NCI-H128 (cell line): ENCODE results near the gene RAP1A.
"Not testable (repeated sequence)": the region's sequence is repeated elsewhere in the genome, so short reads cannot be mapped to it uniquely, and the experiment has no call there.

ENCODE experiments used
- DNase-seq: peaks from one replicate; lab custom pipeline; 2025; ENCODE audit not compliant: unreplicated experiment; lab: John Stamatoyannopoulos, UW

Gene RAP1A

DNA sequence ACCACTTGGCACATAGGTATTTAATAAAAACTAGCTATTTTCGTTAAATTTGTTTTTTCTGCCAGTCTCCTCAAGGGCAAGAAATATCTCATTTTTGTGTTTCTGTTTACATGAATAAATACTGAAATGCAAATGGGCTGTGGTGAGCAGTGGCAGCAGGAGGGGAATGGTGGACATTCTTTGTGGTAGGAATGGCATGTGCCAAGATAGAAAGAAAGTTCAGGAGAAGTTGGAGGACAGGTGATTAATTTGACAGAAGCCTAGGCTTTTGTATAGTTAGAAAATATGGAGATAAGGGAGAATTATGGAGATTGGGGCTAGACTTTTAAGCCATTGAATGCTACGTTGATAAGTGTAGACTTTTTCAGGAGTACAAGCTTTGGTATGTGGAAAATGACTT lies 8.6 kb downstream of the RAP1A start:
- DNase-seq: no peak

DNA sequence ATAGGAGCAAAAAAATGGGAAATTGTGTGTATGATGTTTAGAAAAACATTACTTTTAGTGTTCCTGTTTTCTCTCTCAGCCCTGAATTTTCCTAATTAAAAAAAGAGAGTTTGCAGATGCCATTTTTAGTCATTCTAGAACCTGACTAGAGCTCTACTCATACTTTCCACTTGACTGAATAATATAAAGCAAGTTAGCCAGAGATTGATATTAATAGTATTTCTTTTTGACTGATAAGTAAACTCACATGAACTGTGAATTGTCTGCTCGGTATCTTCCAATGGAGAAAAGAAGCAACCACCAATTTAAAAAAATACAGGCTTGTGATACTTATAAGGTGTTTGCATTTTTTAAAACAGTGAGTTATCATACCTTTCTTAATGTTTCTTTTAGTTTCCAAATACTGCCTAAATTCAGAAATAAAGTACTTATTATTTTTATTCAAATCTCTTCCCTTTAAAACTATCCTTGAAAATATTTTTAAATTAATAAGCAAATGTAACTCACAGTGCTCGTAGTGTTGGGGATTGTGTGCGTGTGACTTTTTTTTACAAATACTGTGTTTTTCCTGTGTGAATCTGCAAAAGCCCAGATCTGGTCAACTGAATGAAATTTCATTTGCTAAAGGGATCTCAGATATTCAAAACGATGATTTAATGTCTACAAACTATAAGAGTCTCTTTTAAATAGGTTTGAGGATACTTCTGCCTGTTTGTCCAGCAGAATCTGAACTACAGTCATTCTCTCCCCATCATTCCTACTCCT lies 9.8 kb downstream of the RAP1A start:
- DNase-seq: no peak

DNA sequence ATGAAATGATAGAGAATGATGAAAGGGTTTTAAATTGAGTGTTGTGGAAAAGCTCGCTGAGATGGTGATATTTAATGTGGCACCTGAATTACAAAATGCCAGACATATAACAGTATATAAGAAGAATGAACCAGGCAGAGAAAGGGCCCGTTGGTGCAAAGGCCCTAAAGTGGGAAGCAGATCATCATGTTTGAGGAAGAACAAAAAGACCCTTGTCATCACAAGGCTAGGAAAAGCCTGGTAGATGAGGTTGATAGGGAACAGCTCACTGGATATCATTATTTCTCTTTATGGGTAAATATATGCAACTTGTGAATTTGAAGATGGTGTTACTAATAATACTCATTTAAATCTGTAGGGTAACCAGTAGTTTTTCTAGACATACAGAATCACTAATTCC lies 11.0 kb downstream of the RAP1A start:
- no peak for DNase-seq

DNA sequence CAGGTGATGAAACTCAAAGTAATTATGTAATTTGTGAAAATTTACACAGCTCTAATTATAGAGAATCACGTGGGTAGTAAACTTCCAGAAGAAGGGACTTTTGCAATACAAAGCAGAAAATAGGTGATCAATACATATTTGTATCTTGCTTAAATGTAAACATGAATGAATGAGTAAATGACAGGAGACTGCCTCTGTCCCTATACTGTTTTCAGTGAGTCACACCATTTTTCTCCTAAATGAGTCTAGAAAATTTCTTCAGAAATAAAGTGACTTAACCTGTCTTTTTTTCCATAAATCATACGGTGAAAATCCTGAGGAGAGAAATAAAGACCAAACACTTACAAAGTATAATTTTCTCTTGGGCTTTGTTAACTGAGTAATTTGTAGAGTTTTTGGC lies 11.9 kb downstream of the RAP1A start:
- DNase-seq: no peak

DNA sequence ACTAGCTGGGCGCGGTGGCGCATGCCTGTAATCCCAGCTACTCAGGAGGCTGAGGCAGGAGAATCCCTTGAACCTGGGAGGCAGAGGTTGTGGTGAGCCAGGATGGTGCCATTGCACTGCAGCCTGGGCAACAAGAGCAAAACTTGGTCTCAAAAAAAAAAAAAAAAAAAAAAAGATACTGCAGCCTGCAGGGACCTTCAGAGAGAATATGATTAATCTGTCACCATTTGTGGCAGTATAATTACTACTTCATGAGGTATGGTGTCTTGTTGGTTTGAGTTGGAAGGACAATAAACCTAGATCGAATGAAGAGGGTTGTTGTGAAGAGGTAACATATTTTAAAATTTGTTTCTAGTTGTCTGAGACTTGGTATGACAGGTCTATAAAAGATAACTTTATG lies 13.2 kb downstream of the RAP1A start:
- DNase-seq: not testable (repeated sequence)

- DNase-seq: no peak
Observed at GRCh38 chr1:111633736-111634247, 14.2 kb downstream of the RAP1A start.

- DNase-seq: no peak
Observed at GRCh38 chr1:111635324-111636009, 15.9 kb downstream of the RAP1A start.

DNA sequence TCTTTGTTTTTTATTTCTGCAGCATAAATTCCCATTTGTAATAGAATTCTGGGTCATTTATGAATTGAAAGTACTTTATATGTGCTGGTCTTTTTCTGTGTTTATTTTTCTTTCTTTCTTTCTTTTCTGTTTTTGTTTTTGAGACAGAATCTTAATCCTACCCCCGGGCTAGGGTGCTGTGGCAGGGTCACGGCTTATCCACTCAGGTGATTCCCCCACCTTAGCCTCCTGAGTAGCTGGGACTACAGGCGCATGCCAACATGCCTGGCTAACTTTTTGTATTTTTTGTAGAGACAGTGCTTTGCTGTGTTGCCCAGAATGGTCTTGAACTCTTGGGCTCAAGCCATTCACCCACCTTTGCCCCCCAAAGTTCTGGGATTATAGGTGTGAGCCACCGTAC lies 18.7 kb downstream of the RAP1A start:
- DNase-seq: no peak

DNA sequence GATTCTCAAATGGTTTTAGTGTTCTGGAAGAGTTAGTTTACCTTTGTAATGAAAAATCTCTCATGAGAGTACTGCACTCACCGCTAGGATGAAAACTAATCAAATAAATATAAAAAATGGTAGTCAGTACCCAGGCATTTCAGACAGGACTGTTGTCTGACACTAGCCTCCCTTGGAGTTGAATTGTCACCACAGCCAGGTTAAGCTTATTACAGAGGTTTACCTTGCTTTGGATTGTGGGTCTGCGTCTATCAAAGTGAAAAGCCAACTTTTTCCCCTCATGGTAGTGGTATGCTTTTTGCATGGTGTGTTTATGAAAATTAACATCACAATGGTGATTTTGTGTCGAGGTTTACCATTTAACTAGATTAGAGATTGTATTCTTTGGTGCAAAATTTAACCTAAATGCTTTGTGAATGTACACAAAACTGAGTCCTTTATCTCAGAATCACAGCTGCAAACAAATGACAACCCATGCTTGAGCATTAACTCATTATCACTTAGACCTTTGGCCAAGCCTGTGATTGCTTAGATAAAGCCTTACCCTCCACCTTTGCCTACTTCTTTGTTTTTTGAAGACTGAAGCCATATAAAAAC lies 20.1 kb downstream of the RAP1A start:
- no peak for DNase-seq

- DNase-seq: no peak
Observed at GRCh38 chr1:111643097-111643496, 23.5 kb downstream of the RAP1A start.

DNA sequence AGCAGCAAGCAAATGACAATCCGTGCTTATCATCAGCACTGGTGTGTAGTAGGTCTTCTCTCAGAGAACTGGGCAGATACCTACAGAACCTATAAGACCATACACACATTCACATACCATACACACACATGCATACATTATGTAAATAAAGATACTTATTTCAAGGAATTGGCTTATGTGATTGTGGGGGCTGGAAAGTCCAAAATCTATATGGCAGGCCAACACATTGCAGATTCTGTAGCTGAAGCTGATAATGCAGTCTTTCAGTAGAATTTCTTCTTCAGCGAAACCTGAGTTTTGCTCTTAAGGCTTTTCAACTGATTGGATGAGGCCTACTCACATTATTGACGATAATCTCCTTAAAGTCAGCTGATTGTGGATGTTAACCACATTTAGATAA lies 24.1 kb downstream of the RAP1A start:
- no peak for DNase-seq

DNA sequence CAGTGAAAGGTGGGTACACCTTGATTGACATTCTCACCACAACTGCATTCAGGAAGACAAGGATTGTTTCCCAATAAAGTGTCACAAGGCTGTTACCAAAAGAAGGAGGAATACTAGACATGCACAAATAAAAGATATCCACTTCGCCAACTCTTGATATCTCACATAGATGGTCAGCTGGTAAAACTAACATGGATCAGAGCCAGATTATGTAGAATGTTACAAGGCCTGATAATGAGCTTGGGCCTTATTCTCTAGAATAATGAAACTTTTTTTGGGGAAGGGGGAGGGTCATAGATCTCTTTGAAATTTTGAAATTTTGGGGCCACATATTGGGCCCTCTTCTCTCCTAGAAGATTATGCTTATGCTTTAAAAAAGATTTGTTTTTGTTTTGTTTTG lies 24.9 kb downstream of the RAP1A start:
- DNase-seq: no peak

DNA sequence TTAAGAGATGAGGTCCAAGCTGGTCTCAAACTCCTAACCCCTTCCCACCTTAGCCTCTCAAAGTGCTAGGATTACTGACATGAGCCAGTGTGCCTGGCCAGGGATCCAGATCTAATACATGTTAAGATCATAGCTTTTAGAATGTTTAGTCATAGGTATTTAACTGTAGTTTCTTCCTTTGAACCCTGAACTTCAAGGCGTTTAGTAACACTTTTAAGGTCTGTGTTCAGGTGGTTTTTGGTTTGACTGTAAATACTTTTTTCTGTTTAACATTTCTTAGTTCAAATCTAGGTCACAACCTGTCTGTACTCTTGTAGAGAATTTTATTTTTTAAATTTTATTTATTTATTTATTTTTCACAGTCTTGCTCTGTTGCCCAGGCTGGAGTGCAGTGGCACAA lies 28.1 kb downstream of the RAP1A start:
- DNase-seq: no peak

DNA sequence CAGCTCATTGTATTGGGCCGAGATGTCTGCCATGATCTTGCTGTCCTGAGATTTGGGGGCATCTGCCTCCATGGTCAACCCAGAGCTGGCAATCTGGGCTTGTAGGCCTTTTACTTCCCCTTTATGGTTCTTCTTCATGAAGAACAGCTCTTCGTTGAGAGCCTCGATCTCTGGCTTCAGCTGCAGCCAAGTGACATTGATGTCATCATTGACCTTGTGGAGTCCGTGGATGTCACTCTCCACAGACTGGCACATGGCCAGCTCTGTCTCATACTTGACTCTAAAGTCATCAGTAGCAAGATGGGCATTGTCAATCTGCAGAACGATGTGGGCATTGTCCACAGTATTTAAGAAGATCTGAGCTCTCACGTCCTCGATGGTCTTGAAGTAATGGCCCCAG lies 29.2 kb downstream of the RAP1A start:
- DNase-seq: no peak

GRCh38 chr1:111649227-111649626 lies 29.6 kb downstream of the RAP1A start:
- no peak for DNase-seq

DNA sequence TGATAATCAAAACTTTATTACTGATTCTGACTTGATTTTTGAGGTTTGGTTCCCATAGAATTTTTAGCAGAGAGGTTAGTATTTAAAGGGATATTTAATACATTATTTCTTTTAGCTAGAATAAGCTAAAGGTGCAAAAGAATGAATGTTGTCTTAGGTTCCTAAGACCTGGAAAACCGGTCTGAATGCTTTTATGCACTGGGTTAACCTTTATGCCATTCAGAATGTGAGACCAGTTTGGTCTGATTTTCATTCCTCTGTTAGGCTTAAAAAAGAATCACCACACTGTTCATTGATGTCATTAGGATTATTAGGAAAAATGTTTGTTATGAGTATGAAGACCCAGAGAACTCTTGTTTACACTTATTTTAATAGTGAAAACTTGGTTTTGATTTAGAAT lies 30.1 kb downstream of the RAP1A start:
- DNase-seq: no peak

- DNase-seq: no peak
Observed at GRCh38 chr1:111653709-111654108, 34.1 kb downstream of the RAP1A start.

DNA sequence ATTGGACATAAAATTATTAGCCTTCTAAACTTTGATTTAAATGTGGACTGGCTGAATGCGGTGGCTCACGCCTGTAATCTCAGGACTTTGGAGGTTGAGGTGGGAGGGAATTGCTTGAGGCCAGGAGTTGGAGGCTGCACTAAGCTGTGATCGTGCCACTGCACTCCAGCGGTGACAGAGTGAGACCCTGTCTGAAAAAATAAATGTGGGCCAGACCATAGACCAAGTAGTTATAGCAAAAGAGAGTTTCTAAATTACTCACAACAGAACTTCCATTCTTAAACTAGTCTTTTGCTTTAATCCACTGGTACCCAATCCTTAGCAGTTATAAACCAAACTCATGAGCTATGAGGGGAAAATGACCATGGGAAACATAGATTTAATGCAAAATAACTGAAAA lies 35.2 kb downstream of the RAP1A start:
- DNase-seq: no peak

GRCh38 chr1:111656086-111657017 lies 36.8 kb downstream of the RAP1A start:
- DNase-seq: no peak

DNA sequence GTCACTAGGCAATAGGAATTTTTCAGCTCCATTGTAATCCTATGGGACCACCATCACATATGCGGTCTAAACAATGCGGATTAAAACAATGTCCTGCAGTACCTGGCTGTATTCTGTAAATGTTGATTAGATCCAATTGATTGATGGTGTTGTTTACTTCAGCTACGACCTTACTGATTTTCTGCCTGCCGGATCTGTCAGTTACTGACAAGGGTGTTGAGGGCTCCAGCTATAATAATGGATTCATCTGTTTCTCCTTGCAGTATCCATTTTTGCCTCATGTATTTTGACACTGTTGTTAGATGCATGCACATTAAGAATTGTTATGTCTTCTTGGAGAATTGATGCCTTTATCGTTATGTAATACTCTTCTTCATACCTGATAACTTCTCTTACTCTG lies 39.0 kb downstream of the RAP1A start:
- DNase-seq: no peak
